Esophagus (tissue), 2 donors: ENCODE results near the gene ZNRF4. TPM values are rescaled to one million over a fixed set of nuclear protein-coding genes. Genes with fewer than 3 reads are reported as not detected.
"Not testable (repeated sequence)": the region's sequence is repeated elsewhere in the genome, so short reads cannot be mapped to it uniquely, and the experiment has no call there.

Experiments used
- H3K27ac ChIP-seq, 2 donors: one replicate each; pipeline ENCODE4 v1.5.1; 2013; ENCODE audit warnings: low read depth in 2 of 2, mild to moderate bottlenecking in 2 of 2, inconsistent platforms in 1 of 2, low read length in 1 of 2, moderate library complexity in 1 of 2
- H3K27me3 ChIP-seq, 2 donors: one replicate each; pipeline ENCODE4 v1.6.1; 2013; ENCODE audit warnings: low read length in 2 of 2, control low read depth in 1 of 2, mild to moderate bottlenecking in 1 of 2; ENCODE audit not compliant: insufficient read depth in 2 of 2, control insufficient read depth in 1 of 2
- H3K36me3 ChIP-seq, 2 donors: one replicate each; pipeline ENCODE4 v1.6.1; 2013; ENCODE audit warnings: low read length in 1 of 2; ENCODE audit not compliant: control insufficient read depth in 2 of 2, insufficient read depth in 2 of 2
- H3K4me1 ChIP-seq, 2 donors: one replicate each; pipeline ENCODE4 v1.6.1; 2013; ENCODE audit warnings: low read length in 1 of 2; ENCODE audit not compliant: control insufficient read depth in 2 of 2, insufficient read depth in 2 of 2
- H3K4me3 ChIP-seq, 2 donors: one replicate each; pipeline ENCODE4 v1.5.1; 2013; ENCODE audit warnings: low read length in 2 of 2, mild to moderate bottlenecking in 2 of 2, low read depth in 1 of 2, moderate library complexity in 1 of 2
- H3K9me3 ChIP-seq, 2 donors: one replicate each; pipeline ENCODE4 v1.6.1; 2013; ENCODE audit warnings: mild to moderate bottlenecking in 2 of 2, low read depth in 1 of 2, low read length in 1 of 2, moderate library complexity in 1 of 2; ENCODE audit not compliant: control insufficient read depth in 2 of 2, insufficient read depth in 1 of 2
- WGBS, 2 donors: extraction: QIAGEN DNeasy Blood & Tissue Kit; methylation state at CpG; one replicate each; pipeline ENCODE4 v1.1.7; 2013; 5-methylcytosine and 5-hydroxymethylcytosine counted together
- polyA plus RNA-seq, 2 donors: library from polyadenylated mRNA; stranded (reverse); fragments of 200-250 nt; gene quantifications; one replicate each; pipeline ENCODE4 v1.2.3, GENCODE V29; 2013
- donor health status: healthy with polysubstance abuse.
- donor health status: Bipolar disorder and iron deficiency.

The ZNRF4 gene
- not detected for polyA plus RNA-seq

GRCh38 chr19:5455367-5456129 is at the start of gene ZNRF4:
TSS of gene ZNRF4 (plus strand) at chr19:5455417. CDS start at chr19:5455492, 75 bp downstream.
- no peak within 1 kb of the TSS for H3K4me3 ChIP-seq
- no peaks in the 10 kb centered on the region for H3K36me3 ChIP-seq
- peaks cover 0 to 2% of the 10 kb centered on the region in 2 donors for H3K9me3 ChIP-seq
- H3K27ac ChIP-seq, result no peak within 1 kb of the TSS
- no peaks in the 10 kb centered on the region for H3K4me1 ChIP-seq
- no peaks in the 10 kb centered on the region for H3K27me3 ChIP-seq
- WGBS, 2 donors, result 93% methylated on average over 59 to 62 of the region's 62 CpGs

GRCh38 chr19:5406198-5406597 is 49.0 kb upstream of the ZNRF4 start:
- not testable (repeated sequence) for H3K36me3 ChIP-seq, H3K4me1 ChIP-seq, H3K27me3 ChIP-seq, H3K4me3 ChIP-seq, H3K9me3 ChIP-seq, H3K27ac ChIP-seq
- 82 to 91% methylated on average over 6 of the region's 6 CpGs for WGBS, 2 donors

- Histone ChIP-seq H3K27ac (no peak overlapping the region), H3K9me3 (peaks cover 0 to 3% of the 10 kb centered on the region in 2 donors), H3K27me3 (no peaks in the 10 kb centered on the region), H3K36me3 (no peaks in the 10 kb centered on the region), H3K4me3 (no peak overlapping the region), H3K4me1 (no peaks in the 10 kb centered on the region)
- 48 to 57% methylated on average over 7 of the region's 7 CpGs for WGBS, 2 donors
These were observed 48.4 kb upstream of the ZNRF4 start for GRCh38 chr19:5406816-5407215.

GRCh38 chr19:5407356-5407755 is 47.9 kb upstream of the ZNRF4 start:
- H3K27me3 ChIP-seq, result no peaks in the 10 kb centered on the region
- no peaks in the 10 kb centered on the region for H3K36me3 ChIP-seq
- no peak overlapping the region for H3K4me3 ChIP-seq
- H3K9me3 ChIP-seq, result peaks cover 0 to 3% of the 10 kb centered on the region in 2 donors
- no peak overlapping the region for H3K27ac ChIP-seq
- 34 to 38% methylated on average over 4 of the region's 4 CpGs for WGBS, 2 donors
- no peaks in the 10 kb centered on the region for H3K4me1 ChIP-seq

- Histone ChIP-seq H3K4me3 (no peak overlapping the region), H3K4me1 (no peaks in the 10 kb centered on the region), H3K9me3 (no peaks in the 10 kb centered on the region), H3K27ac (no peak overlapping the region), H3K27me3 (peaks cover 0 to 4% of the 10 kb centered on the region in 2 donors), H3K36me3 (no peaks in the 10 kb centered on the region)
- WGBS, 2 donors, result 33 to 34% methylated on average over 29 of the region's 29 CpGs
These were observed 37.5 kb upstream of the ZNRF4 start for GRCh38 chr19:5417495-5418436.

- no peak overlapping the region for H3K4me3 ChIP-seq
- no peaks in the 10 kb centered on the region for H3K36me3 ChIP-seq
- no peak overlapping the region for H3K27ac ChIP-seq
- no peaks in the 10 kb centered on the region for H3K9me3 ChIP-seq
- peaks cover 0 to 4% of the 10 kb centered on the region in 2 donors for H3K27me3 ChIP-seq
- H3K4me1 ChIP-seq, result no peaks in the 10 kb centered on the region
- 66 to 68% methylated on average over 6 of the region's 6 CpGs for WGBS, 2 donors
These were observed 36.5 kb upstream of the ZNRF4 start for GRCh38 chr19:5418677-5419076.

GRCh38 chr19:5420953-5421352 is 34.3 kb upstream of the ZNRF4 start:
- H3K36me3 ChIP-seq, result no peaks in the 10 kb centered on the region
- H3K27me3 ChIP-seq, result peaks cover 0 to 4% of the 10 kb centered on the region in 2 donors
- H3K4me1 ChIP-seq, result no peaks in the 10 kb centered on the region
- no peak overlapping the region for H3K4me3 ChIP-seq
- H3K9me3 ChIP-seq, result no peaks in the 10 kb centered on the region
- WGBS, 2 donors, result 41 to 46% methylated on average over 7 of the region's 7 CpGs
- no peak overlapping the region for H3K27ac ChIP-seq

GRCh38 chr19:5423567-5424125 is 31.6 kb upstream of the ZNRF4 start:
- 60 to 64% methylated on average over 1 of the region's 1 CpG for WGBS, 2 donors
- Histone ChIP-seq H3K4me3 (no peak overlapping the region), H3K27me3 (no peaks in the 10 kb centered on the region), H3K9me3 (no peaks in the 10 kb centered on the region), H3K36me3 (no peaks in the 10 kb centered on the region), H3K27ac (no peak overlapping the region), H3K4me1 (no peaks in the 10 kb centered on the region)

GRCh38 chr19:5424192-5424973 is 30.8 kb upstream of the ZNRF4 start:
- H3K4me1 ChIP-seq, result no peaks in the 10 kb centered on the region
- H3K27ac ChIP-seq, result no peak overlapping the region
- no peaks in the 10 kb centered on the region for H3K36me3 ChIP-seq
- H3K27me3 ChIP-seq, result no peaks in the 10 kb centered on the region
- H3K4me3 ChIP-seq, result no peak overlapping the region
- H3K9me3 ChIP-seq, result no peaks in the 10 kb centered on the region
- 78% methylated on average over 12 of the region's 12 CpGs for WGBS, 2 donors
